K562 (cell line): ENCODE results near the gene EFEMP2. TPM values are rescaled to one million over a fixed set of nuclear protein-coding genes. Genes with fewer than 3 reads are reported as not detected.

Source experiments
- CAMTA2 ChIP-seq: fragments of 250-450 bp; sonication (Bioruptor Pico); conservative IDR thresholded peaks from 2 replicates; pipeline ENCODE4 v1.5.1; 2022
- CREB1 ChIP-seq, 2 experiments: sonication (generic) in 1 of 2; formaldehyde crosslinking in 1 of 2; IDR thresholded peaks; 2 replicates each; pipeline versions ENCODE4 v1.6.1 to v1.8.0; 2012 to 2022; ENCODE audit warnings: inconsistent platforms in 1 of 2, mild to moderate bottlenecking in 1 of 2, missing genetic modification reagents in 1 of 2, moderate library complexity in 1 of 2
- DACH1 ChIP-seq: fragments of 450-650 bp; IDR thresholded peaks from 2 replicates; pipeline ENCODE4 v1.6.1; 2018; ENCODE audit not compliant: partially characterized antibody
- DIDO1 ChIP-seq: fragments of 450-650 bp; IDR thresholded peaks from 2 replicates; pipeline ENCODE4 v1.6.1; 2016; ENCODE audit warnings: low read depth, missing biosample characterization, missing genetic modification characterization
- FOXK1 ChIP-seq: sonication (generic); formaldehyde crosslinking; IDR thresholded peaks from 2 replicates; pipeline ENCODE4 v1.8.0; 2022; ENCODE audit warnings: missing genetic modification reagents, mild to moderate bottlenecking, borderline replicate concordance
- HMG20A ChIP-seq: fragments of 450-650 bp; formaldehyde crosslinking; conservative IDR thresholded peaks from 2 replicates; pipeline ENCODE4 v1.4.0; 2020; ENCODE audit warnings: mild to moderate bottlenecking, mixed read lengths
- NEUROD1 ChIP-seq: fragments of 150-350 bp; IDR thresholded peaks from 2 replicates; pipeline ENCODE4 v1.6.1; 2014; ENCODE audit warnings: borderline replicate concordance, low read length, low read depth; ENCODE audit not compliant: partially characterized antibody
- PHTF2 ChIP-seq: fragments of 250-450 bp; sonication (Bioruptor Pico); IDR thresholded peaks from 2 replicates; pipeline ENCODE4 v1.5.0; 2021; ENCODE audit warnings: mild to moderate bottlenecking
- RAD51 ChIP-seq: fragments of 450-650 bp; IDR thresholded peaks from 2 replicates; pipeline ENCODE4 v1.7.1; 2016; ENCODE audit warnings: low read depth, mild to moderate bottlenecking, borderline replicate concordance
- SREBF1 ChIP-seq: fragments of 150-350 bp; IDR thresholded peaks from 2 replicates; pipeline ENCODE4 v1.6.1; 2014; ENCODE audit warnings: antibody characterized with exemption, low read depth, low read length, borderline replicate concordance
- TCF7 ChIP-seq: sonication (generic); IDR thresholded peaks from 2 replicates; pipeline ENCODE4 v1.6.1; 2016; ENCODE audit warnings: antibody characterized with exemption, borderline replicate concordance
- TSC22D4 ChIP-seq: fragments of 450-650 bp; IDR thresholded peaks from 2 replicates; pipeline ENCODE4 v1.6.1; 2016; ENCODE audit warnings: missing genetic modification characterization, missing biosample characterization, control low read depth
- ZBTB40 ChIP-seq, 2 experiments: fragments of 450-650 bp in 1 of 2; sonication (generic) in 1 of 2; formaldehyde crosslinking in 1 of 2; IDR thresholded peaks; 2 replicates each; pipeline versions ENCODE4 v1.7.1 to v1.9.0; 2016 to 2022; ENCODE audit warnings: inconsistent platforms in 1 of 2, mild to moderate bottlenecking in 1 of 2, missing genetic modification reagents in 1 of 2
- ZFP36 ChIP-seq: fragments of 150-350 bp; IDR thresholded peaks from 2 replicates; pipeline ENCODE4 v1.6.1; 2018; ENCODE audit warnings: low read length, low read depth; ENCODE audit not compliant: partially characterized antibody
- ZNF444 ChIP-seq: fragments of 250-450 bp; sonication (Bioruptor Pico); IDR thresholded peaks from 2 replicates; pipeline ENCODE4 v1.4.0; 2020; ENCODE audit warnings: mild to moderate bottlenecking, moderate library complexity
- ZNF75A ChIP-seq: fragments of 450-650 bp; formaldehyde crosslinking; IDR thresholded peaks from 2 replicates; pipeline ENCODE4 v1.4.0; 2020; ENCODE audit warnings: mild to moderate bottlenecking
- polyA plus RNA-seq, 8 experiments: library from polyadenylated mRNA; depleted of rRNA in 4 of 8; stranded (reverse) in 5 of 8; unstranded in 3 of 8; fragments of >200 nt; fragmentation: Nextera tagmentation in 2 of 8; fragmentation: Illumina TruSeq in 1 of 8; extraction: Ambion mirVana in 2 of 8; extraction: Trizol in 1 of 8; gene quantifications; 2 replicates each; pipeline versions ENCODE4 v1.2.1 to v1.2.3, GENCODE V29; 2011 to 2014; ENCODE audit warnings: inconsistent platforms in 1 of 8, missing spikeins in 1 of 8
- total RNA-seq, 7 experiments: library from RNA; depleted of rRNA in 6 of 7; stranded (reverse); fragments of >200 nt in 6 of 7; fragmentation: Illumina TruSeq in 2 of 7; extraction: Trizol in 2 of 7; gene quantifications; 2 replicates each; pipeline versions ENCODE4 v1.2.1 to v1.2.3, GENCODE V29; 2011 to 2021; ENCODE audit warnings: low replicate concordance in 1 of 7

EFEMP2 gene
- total and polyA plus RNA-seq, 9 of the 15 experiments (the other 6 are each of a cell fraction or from before 2014, with no cell fraction given), result 0.07 to 2.9 (median 0.69) TPM; not detected in 1

- TF ChIP-seq TSC22D4 (tag) (no peak), SREBF1 (no peak), ZFP36 (no peak), NEUROD1 (peak; percentile 34), DACH1 (no peak), DIDO1 (tag) (no peak), ZBTB40 (IDR thresholded peaks at IDR 0.05) (peak; percentile 52; the same call in 1 of the 2 replicates), ZBTB40 (CRISPR knock-in tag; IDR thresholded peaks at IDR 0.05) (no peak), RAD51 (no peak), CAMTA2 (CRISPR knock-in tag) (peak; percentile 83; the same call in 1 of the 2 replicates), HMG20A (no peak), ZNF444 (CRISPR knock-in tag) (0 out of 2 replicates have a peak, but pooled peaks have one; percentile 29), ZNF75A (CRISPR knock-in tag) (0 out of 2 replicates have a peak, but pooled peaks have one; percentile 22), CREB1 (IDR thresholded peaks at IDR 0.05) (peak; percentile 68), CREB1 (CRISPR knock-in tag; IDR thresholded peaks at IDR 0.05) (no peak; the same call in 1 of the 2 replicates), PHTF2 (CRISPR knock-in tag) (no peak), FOXK1 (CRISPR knock-in tag) (no peak), TCF7 (no peak)
These were observed 18.0 kb upstream of the EFEMP2 start, which contains the start of gene CCDC85B (continued) for GRCh38 chr11:65890324-65891218.
